ENCODE results near the gene CACTIN.
A peak's percentile ranks its signal among the peaks of the same experiment; 100 is the strongest.

CACTIN gene

DNA sequence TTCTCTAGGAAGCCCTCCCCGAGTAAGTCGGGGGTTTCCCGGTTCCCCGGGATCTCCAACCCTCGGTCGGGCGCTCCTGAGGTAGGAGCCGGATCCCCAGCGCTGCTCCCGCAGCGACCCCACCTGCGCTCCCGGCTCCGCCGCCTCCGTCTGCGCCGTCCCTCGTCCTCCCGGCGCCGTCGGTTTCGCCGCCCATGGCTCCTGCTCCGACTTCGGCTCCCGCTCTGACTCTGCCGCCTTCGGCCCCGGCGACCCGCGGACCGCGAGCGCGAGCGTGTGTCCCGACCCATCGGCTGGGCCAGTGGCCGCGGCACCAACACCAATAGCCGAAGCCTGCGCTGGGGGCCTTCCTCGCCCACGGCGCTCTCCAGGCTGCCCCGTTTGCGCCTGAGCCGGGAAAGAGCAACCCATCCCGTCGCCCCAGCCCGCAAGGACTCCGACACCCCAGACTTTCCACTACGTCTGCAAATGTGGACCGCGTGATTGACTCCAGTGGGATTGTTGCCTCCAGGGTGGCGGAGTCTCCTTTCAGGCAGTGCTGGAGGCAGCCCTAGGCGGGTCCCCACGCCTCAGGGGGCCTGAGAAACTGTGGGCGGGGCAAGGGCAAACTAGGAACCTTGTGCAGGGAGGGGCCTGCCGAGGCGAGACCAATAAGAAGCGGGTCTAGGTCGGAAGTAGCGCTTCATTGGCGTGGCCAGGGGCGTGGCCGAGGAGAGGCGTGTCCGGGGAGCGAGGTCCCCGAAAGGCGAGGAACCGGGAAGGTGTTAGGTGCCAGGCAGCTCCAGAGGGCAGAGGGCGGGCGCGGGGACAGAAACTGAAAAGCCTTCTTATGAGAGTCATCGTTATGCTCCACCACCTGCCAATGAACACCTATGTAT is at the start of gene CACTIN:
Gene CACTIN (minus strand): TSS at position 318 of the 878 bp plus-strand sequence. CDS start 28 bp downstream, at position 290.
- TF ChIP-seq, protein P1, sequence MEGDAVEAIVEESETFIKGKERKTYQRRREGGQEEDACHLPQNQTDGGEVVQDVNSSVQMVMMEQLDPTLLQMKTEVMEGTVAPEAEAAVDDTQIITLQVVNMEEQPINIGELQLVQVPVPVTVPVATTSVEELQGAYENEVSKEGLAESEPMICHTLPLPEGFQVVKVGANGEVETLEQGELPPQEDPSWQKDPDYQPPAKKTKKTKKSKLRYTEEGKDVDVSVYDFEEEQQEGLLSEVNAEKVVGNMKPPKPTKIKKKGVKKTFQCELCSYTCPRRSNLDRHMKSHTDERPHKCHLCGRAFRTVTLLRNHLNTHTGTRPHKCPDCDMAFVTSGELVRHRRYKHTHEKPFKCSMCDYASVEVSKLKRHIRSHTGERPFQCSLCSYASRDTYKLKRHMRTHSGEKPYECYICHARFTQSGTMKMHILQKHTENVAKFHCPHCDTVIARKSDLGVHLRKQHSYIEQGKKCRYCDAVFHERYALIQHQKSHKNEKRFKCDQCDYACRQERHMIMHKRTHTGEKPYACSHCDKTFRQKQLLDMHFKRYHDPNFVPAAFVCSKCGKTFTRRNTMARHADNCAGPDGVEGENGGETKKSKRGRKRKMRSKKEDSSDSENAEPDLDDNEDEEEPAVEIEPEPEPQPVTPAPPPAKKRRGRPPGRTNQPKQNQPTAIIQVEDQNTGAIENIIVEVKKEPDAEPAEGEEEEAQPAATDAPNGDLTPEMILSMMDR (IDR thresholded peaks at IDR 0.05; ENCODE audit: extremely low read depth, missing control alignments), result no peak
- peak; percentile 100 for DNase-seq (ENCODE audit: low spot score)

DNA sequence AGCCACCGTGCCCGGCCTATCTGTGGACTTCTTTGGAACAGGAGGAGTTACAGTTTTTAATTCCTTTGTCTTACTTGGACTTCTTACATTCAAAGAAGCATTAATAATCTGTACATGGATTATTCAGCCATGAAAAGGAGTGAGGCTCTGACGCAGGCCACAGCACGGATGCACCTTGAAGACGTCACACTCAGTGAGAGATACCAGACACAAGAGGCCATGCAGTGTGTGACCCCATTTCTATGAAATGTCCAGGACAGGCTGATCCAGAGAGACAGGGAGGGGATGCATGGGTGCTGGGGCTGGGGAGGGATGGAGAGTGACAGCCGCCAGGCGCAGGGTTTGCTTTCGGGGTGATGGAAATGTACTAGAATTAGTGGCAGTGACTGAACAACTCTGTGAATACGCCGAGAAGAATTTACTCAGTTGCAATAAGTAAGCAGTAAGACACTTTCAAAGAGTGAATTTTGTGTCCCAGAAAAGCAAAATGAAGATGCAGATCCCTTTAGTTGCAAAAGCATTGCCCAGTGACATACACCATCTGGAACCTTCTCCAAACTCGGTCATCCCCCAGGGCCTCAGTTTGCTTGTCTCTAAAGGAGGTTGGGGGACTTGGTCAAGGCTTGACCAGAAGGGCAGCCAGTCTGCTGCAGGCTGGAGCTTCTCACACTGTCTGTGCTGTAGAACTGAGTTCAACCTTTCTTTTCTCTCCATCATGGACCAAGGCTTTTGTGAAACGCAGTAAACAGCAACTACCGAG is 48.4 kb upstream of the CACTIN start:
- TF ChIP-seq, protein P1 (IDR thresholded peaks at IDR 0.05; ENCODE audit: extremely low read depth, missing control alignments), result no peak
- DNase-seq (ENCODE audit: low spot score), result no peak

- TF ChIP-seq, protein P1 (IDR thresholded peaks at IDR 0.05; ENCODE audit: extremely low read depth, missing control alignments), result no peak
- DNase-seq (ENCODE audit: low spot score), result no peak
Observed at GRCh38 chr19:3673506-3674439, 47.2 kb upstream of the CACTIN start.

- DNase-seq (ENCODE audit: low spot score), result no peak
Observed at GRCh38 chr19:3672993-3673392, 46.4 kb upstream of the CACTIN start.

GRCh38 chr19:3672575-3672948 is 46.0 kb upstream of the CACTIN start:
- DNase-seq (ENCODE audit: low spot score), result no peak
- TF ChIP-seq, protein P1 (IDR thresholded peaks at IDR 0.05; ENCODE audit: extremely low read depth, missing control alignments), result no peak

More at GRCh38 chr19:3672993-3673392, 46.4 kb upstream of the CACTIN start:
- TF ChIP-seq, protein P1 (IDR thresholded peaks at IDR 0.05; ENCODE audit: extremely low read depth, missing control alignments), result no peak

DNA sequence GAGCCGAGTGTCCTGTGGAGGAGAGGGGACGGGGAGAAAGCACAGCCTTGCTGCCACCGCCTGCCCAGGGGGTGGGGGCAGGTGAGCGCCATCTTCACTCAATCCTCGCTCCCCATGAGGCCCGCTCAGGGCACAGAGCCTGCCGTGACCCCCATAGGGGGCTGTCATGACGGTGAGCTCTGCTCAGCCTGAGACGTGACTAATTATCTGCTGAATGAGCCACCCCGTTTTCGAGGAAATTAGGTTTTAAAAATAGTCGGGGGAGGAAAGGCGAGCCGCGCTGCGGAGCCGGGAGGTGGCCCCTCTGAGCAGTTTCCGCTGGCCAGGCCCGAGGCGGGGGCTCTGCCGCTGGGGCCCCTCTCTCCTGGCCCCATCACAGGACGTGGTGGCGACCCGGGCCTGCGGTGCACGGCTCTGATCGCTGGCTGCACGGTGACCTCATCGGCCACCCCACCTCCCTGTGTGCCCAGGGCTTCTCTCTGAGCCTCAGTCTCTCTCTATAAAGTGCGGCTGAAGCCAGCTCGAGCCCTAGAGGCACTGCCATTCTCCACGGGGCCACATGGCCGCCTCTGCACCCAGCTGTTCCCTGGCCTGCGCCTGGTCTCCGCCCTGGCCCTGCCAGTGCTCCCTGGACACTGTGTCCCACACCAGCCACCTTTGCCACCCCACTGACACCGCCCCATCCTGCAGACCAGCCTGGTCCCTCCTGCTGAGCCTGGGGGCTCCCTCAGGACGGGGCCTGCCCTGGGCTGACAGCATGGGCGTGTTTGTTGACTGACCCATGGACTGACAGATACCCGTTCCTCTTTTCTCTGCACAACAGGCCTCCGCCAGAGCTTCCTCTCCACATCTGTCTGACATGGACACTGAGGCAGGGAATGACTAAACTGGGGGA is 45.3 kb upstream of the CACTIN start:
- TF ChIP-seq, protein P1 (IDR thresholded peaks at IDR 0.05; ENCODE audit: extremely low read depth, missing control alignments), result no peak
- DNase-seq (ENCODE audit: low spot score), result peak; percentile 74
